Fibroblast of the conjunctiva (primary cell): ENCODE results near the gene FLG.
"Not testable (repeated sequence)": the region's sequence is repeated elsewhere in the genome, so short reads cannot be mapped to it uniquely, and the experiment has no call there.

ENCODE experiments used
- DNase-seq: peaks from one replicate; pipeline ENCODE4 v3.0.0-alpha.2; 2010; ENCODE audit warnings: low read depth

Gene FLG

DNA sequence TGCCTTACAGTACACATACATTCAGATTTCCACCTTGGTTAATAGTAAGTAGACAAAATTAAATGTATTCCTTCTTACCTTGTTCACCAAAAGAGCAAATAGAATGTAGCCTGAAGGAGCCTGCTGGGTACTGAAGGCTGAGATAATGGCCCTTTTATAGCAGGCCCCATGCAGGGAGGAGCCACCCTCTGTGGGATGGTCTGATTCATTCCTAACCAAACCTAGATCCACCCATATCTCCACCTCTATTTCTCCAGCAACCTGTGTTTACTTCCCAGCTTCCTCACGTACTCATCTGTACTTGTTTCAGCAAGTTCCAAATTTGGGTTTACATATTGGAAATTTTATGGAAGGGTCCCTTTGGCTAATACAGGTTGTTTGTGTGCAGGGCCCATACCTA, at the start of gene FLG:
FLG (minus strand) TSS at position 129 of the 400 bp plus-strand sequence. CDS start 9,783 bp downstream, outside the sequence.
- DNase-seq, result no peak

DNA sequence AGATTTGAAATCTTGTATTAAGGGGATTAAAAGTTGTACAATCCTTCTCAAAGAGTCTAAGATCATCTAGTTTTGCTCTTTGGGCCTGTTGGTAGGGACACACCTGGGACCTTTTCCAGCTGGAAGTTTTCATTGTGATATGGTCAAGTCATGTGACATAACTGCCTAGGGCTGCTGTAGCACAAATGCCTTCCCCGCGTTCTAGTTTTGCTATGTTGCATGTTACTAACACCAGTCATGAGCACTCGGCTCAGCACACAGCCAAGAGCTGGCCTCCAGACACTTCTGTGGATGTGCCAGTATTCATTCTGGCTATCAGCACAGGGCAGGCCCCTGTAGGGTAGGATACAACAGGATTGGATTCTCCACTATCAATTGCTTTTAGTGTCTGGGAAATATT, 49.4 kb upstream of the FLG start:
- no peak for DNase-seq

- no peak for DNase-seq
These were observed 47.6 kb upstream of the FLG start for GRCh38 chr1:152372672-152373071.

DNA sequence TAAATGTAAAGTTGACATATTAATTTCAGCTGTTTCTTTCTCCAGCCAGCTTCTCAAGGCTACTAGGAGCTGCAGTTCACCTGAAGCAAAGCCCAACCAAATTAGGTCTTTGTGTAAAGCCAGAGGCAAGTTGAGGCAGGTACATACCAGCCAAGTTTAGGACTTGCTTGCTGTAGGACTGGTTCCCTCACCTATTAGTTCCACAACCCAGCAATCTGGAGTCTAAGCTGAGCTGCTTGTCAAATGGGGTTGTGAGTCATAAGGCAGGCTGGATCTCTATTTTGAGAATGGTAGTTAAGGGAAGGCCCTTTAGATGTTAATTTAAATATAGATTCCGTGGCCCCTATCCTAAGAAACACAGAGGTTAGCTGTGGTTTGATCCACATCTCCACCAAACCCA, 42.4 kb upstream of the FLG start:
- no peak for DNase-seq

- no peak for DNase-seq
These were observed 34.9 kb upstream of the FLG start, which contains the start of gene FLG2 for GRCh38 chr1:152359906-152360305. Gene FLG2, minus strand, starts transcription at chr1:152360006. Its CDS starts 1,122 bp downstream, at chr1:152358884.

GRCh38 chr1:152356736-152357135, 31.7 kb upstream of the FLG start:
- no peak for DNase-seq

GRCh38 chr1:152349611-152350010, 24.6 kb upstream of the FLG start:
- no peak for DNase-seq

DNA sequence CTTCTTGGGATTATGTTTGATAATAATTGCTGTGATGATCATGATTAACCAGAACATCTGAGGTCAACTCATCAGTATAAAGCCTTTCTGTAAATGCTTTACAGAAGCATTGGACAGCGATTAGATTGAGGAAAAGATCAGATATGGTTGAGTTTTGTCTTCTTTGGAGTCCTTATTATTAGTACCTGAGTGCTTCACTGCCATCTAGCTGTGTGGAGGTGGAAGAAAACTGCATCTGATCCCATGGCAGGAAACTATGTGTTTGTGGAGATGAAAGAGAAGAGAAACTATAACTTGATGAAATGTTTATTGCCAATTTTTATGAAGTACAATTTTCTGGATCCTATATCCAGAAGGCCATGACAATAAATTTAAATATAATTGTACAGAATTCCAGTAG, 23.4 kb upstream of the FLG start:
- no peak for DNase-seq

- peak; percentile 36 for DNase-seq
These were observed 22.2 kb upstream of the FLG start for GRCh38 chr1:152347116-152347728.

DNA sequence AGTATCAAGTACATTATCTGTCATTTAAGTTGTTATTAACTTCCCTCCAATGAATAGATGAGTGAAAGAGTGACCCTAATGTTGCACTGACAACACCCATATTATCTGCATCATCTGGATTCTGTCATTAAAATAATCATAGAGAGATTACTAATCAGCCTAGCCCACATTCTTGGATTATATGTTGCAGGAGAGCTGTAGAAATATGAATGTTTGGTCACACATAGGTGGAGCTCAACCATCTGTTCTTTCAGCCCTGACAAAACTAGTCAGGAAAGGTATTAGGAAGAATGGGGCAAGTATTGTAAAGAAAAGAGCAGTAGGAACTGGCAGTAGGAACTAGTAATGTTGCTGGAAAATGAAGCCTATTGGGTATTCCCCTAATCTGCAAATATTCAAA, 19.4 kb upstream of the FLG start:
- no peak for DNase-seq

DNA sequence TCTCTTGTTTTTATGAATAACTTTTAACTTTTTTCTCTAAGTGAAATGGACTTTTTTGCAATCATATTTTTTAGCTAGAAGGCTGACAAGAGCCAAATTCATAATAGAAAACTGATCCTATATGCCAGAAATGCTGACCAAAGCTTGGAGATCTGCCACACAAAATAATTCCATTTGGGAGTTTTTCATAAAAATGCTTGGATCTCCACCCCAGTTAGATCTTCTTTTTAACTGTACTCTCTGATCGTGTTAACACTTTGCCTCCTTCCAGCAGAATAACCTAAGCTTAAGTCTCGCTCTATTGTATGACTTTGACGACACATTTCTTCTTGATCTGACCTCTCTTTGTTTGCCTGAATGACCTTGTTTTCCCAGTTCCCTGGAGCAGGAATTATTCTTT, 18.0 kb upstream of the FLG start:
- DNase-seq, result no peak

GRCh38 chr1:152335399-152335798, 10.4 kb upstream of the FLG start:
- no peak for DNase-seq

- no peak for DNase-seq
These were observed 3.9 kb upstream of the FLG start for GRCh38 chr1:152328801-152329391.

- DNase-seq, result no peak
These were observed 11.1 kb downstream of the FLG start for GRCh38 chr1:152313970-152314369.

- no peak for DNase-seq
These were observed 11.7 kb downstream of the FLG start for GRCh38 chr1:152313319-152313801.

GRCh38 chr1:152312169-152312568, 12.9 kb downstream of the FLG start:
- DNase-seq, result not testable (repeated sequence)

- DNase-seq, result no peak
These were observed 15.1 kb downstream of the FLG start for GRCh38 chr1:152309955-152310354.

DNA sequence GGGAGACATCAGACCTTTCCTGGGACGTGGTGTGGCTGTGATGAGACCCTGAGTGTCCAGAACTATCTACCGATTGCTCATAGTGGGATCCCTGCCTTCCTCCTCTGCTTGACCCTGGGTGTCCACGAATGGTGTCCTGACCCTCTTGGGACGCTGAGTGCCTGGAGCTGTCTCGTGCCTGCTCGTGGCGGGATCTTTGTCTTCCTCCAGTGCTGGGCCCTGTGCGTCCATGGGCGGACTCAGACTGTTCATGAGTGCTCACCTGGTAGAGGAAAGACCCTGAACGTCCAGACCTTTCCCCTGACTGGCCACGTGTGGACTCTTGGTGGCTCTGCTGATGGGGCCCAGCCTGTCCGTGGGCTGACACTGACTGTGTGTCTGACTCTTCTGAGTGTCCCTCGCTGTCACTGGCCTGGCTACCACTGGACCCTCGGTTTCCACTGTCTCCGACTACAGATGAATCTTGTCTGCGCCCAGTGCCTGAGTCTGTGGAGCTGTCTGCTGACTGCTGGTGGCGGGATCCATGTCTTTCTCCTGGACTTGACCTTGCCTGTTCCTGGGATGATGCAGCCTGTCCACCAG, 15.6 kb downstream of the FLG start:
- DNase-seq, result not testable (repeated sequence)

DNA sequence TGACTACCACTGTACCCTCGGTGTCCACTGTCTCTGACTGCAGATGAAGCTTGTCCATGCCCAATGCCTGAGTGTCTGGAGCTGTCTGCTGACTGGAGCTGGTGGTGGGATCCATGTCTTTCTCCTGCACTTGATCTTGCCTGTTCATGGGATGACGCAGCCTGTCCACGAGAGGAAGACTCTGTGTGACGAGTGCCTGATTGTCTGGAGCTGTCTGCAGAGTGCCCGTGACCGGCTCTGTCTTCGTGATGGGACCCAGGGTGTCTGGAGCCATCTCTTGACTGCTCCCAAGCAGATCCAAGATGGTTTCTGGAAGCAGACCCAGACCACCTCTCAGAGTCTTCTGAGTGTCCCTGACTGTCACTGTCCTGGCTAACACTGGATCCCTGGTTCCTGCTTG, 16.3 kb downstream of the FLG start:
- DNase-seq, result not testable (repeated sequence)

DNA sequence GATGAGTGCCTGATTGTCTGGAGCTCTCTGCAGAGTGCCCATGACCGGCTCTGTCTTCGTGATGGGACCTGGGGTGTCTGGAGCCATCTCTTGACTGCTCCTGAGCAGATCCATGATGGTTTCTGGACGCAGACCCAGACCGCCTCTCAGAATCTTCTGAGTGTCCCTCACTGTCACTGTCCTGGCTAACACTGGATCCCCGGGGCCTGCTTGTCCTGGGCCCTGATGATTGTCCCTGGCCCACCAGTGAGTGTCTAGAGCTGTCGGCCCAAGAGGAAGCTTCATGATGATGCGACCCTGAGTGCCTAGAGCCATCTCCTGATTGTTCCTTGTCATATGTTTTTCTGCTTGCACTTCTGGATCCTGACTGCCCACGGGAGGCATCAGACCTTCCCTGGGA, 17.1 kb downstream of the FLG start:
- not testable (repeated sequence) for DNase-seq

DNA sequence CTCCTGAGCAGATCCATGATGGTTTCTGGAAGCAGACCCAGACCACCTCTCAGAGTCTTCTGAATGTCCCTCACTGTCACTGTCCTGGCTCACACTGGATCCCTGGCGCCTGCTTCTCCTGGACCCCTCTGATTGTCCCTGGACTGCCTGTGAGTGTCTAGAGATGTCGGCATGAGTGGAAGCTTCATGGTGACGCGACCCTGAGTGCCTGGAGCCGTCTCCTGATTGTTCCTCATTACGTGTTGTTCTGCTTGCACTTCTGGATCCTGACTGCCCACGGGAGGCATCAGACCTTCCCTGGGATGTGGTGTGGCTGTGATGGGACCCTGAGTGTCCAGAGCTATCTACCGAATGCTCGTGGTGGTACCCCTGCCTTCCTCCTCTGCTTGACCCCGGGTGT, 18.9 kb downstream of the FLG start:
- not testable (repeated sequence) for DNase-seq

DNA sequence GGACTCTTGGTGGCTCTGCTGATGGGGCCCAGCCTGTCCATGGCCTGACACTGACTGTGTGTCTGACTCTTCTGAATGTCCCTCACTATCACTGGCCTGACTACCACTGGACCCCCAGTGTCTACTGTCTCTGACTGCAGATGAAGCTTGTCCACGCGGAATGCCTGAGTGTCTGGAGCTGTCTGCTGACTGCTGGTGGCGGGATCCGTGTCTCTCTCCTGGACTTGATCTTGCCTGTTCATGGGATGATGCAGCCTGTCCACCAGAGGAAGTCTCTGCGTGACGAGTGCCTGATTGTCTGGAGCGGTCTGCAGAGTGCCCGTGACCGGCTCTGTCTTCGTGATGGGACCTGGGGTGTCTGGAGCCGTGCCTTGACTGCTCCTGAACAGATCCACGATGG, 20.3 kb downstream of the FLG start:
- DNase-seq, result not testable (repeated sequence)

DNA sequence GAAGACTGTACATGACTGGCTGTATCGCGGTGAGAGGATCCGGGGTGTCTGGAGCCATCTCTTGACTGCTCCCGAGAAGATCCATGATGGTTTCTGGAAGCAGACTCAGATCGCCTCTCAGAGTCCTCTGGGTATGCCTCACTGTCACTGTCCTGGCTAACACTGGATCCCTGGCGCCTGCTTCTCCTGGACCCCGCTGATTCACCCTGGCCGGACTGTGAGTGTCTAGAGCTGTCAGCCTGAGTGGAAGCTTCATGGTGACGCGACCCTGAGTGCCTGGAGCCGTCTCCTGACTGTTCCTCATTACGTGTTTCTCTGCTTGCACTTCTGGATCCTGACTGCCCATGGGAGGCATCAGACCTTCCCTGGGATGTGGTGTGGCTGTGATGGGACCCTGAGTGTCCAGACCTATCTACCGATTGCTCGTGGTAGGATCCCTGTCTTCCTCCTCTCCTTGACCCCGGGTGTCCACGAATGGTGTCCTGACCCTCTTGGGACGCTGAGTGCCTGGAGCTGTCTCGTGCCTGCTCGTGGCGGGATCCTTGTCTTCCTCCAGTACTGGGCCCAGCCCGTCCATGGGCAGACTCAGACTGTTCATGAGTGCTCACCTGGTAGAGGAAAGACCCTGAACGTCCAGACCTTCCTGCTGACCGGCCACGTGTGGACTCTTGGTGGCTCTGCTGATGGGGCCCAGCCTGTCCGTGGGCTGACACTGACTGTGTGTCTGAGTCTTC, 21.7 kb downstream of the FLG start:
- not testable (repeated sequence) for DNase-seq
